GM23338 (cell line): ENCODE data around the gene CLEC7A. TPM values are rescaled to one million over a fixed set of nuclear protein-coding genes. Genes with fewer than 3 reads are reported as not detected.

ENCODE experiments used
- ATAC-seq: fragments of 200-7000 bp; cut with Tn5 transposase; 3 replicates; pipeline ENCODE4 v1.9.1; 2020
- DNase-seq: peaks from one replicate; pipeline ENCODE4 v3.0.0-alpha.2; 2015; ENCODE audit warnings: low spot score
- H2AFZ ChIP-seq: fragments of 200-600 bp; sonication (generic); 2 replicates; pipeline ENCODE4 v1.8.0; 2016; ENCODE audit warnings: antibody characterized with exemption, mild to moderate bottlenecking, moderate library complexity
- H3F3A ChIP-seq: fragments of 200-600 bp; sonication (generic); replicated peaks from 2 replicates; pipeline ENCODE4 v1.8.0; 2017; ENCODE audit warnings: antibody characterized with exemption, mixed run types, low read depth
- H3K27ac ChIP-seq: fragments of 200-600 bp; sonication (generic); 2 replicates; pipeline ENCODE4 v1.6.1; 2016; ENCODE audit warnings: low read depth
- H3K27me3 ChIP-seq: fragments of 200-600 bp; sonication (generic); 2 replicates; pipeline ENCODE4 v1.8.0; 2016; ENCODE audit warnings: mild to moderate bottlenecking, mixed run types, moderate library complexity; ENCODE audit not compliant: insufficient read depth
- H3K36me3 ChIP-seq: fragments of 200-600 bp; sonication (generic); 2 replicates; pipeline ENCODE4 v1.8.0; 2016; ENCODE audit warnings: mild to moderate bottlenecking; ENCODE audit not compliant: insufficient read depth
- H3K4me1 ChIP-seq: fragments of 200-600 bp; sonication (generic); 2 replicates; pipeline ENCODE4 v1.8.0; 2016; ENCODE audit warnings: mild to moderate bottlenecking, moderate library complexity; ENCODE audit not compliant: insufficient read depth
- H3K4me2 ChIP-seq: fragments of 200-600 bp; sonication (generic); 2 replicates; pipeline ENCODE4 v1.7.1; 2017; ENCODE audit warnings: mixed run types
- H3K4me3 ChIP-seq: fragments of 200-600 bp; sonication (generic); 2 replicates; pipeline ENCODE4 v1.6.1; 2016; ENCODE audit warnings: mixed run types
- H3K79me2 ChIP-seq: fragments of 200-600 bp; sonication (generic); replicated peaks from 2 replicates; pipeline ENCODE4 v1.8.0; 2017; ENCODE audit warnings: mild to moderate bottlenecking; ENCODE audit not compliant: insufficient read depth
- H3K9me2 ChIP-seq: fragments of 200-600 bp; sonication (generic); 2 replicates; pipeline ENCODE4 v1.8.0; 2017; ENCODE audit not compliant: insufficient read depth
- H4K20me1 ChIP-seq: fragments of 200-600 bp; sonication (generic); replicated peaks from 2 replicates; pipeline ENCODE4 v1.8.0; 2017; ENCODE audit warnings: mild to moderate bottlenecking; ENCODE audit not compliant: insufficient read depth
- H3K27ac Mint-ChIP-seq: 2 replicates; pipeline ENCODE4 v1.8.0; 2020; ENCODE audit warnings: inconsistent platforms, mild to moderate bottlenecking, moderate library complexity, mixed read lengths
- H3K27me3 Mint-ChIP-seq: 3 replicates; pipeline ENCODE4 v1.8.0; 2022; ENCODE audit warnings: low read depth, mild to moderate bottlenecking, moderate library complexity, mixed read lengths, inconsistent platforms; ENCODE audit not compliant: insufficient read depth, poor library complexity
- H3K36me3 Mint-ChIP-seq: 3 replicates; pipeline ENCODE4 v1.8.0; 2021; ENCODE audit warnings: low read depth, mild to moderate bottlenecking, inconsistent platforms, moderate library complexity, mixed read lengths
- H3K4me1 Mint-ChIP-seq: 3 replicates; pipeline ENCODE4 v1.8.0; 2020; ENCODE audit warnings: mild to moderate bottlenecking, inconsistent platforms, mixed read lengths
- H3K4me3 Mint-ChIP-seq: 3 replicates; pipeline ENCODE4 v1.8.0; 2021; ENCODE audit warnings: moderate library complexity, mild to moderate bottlenecking, inconsistent platforms, mixed read lengths
- H3K9me3 Mint-ChIP-seq: 3 replicates; pipeline ENCODE4 v1.8.0; 2020; ENCODE audit warnings: moderate library complexity, mild to moderate bottlenecking, inconsistent platforms, mixed read lengths
- CTCF ChIP-seq, 2 experiments: fragments of 200-600 bp in 1 of 2; sonication (generic) in 1 of 2; conservative IDR thresholded peaks; 2 replicates each; pipeline versions ENCODE4 v1.5.1 to v1.6.1; 2016 to 2017; ENCODE audit warnings: antibody characterized with exemption in 2 of 2, low read depth in 2 of 2, mild to moderate bottlenecking in 2 of 2, moderate library complexity in 1 of 2
- EZH2 ChIP-seq: fragments of 200-600 bp; sonication (generic); IDR thresholded peaks from one replicate; pipeline ENCODE4 v1.8.0; 2017; ENCODE audit warnings: antibody characterized with exemption, mild to moderate bottlenecking, low read depth; ENCODE audit not compliant: unreplicated experiment
- EZH2phosphoT487 ChIP-seq: fragments of 200-600 bp; sonication (generic); IDR thresholded peaks from one replicate; pipeline ENCODE4 v1.8.1; 2018; ENCODE audit warnings: antibody characterized with exemption; ENCODE audit not compliant: unreplicated experiment
- JUNB ChIP-seq: IDR thresholded peaks from one replicate; pipeline ENCODE4 v1.6.1; 2016; ENCODE audit warnings: antibody characterized with exemption; ENCODE audit not compliant: unreplicated experiment
- NANOG ChIP-seq: IDR thresholded peaks from 2 replicates; pipeline ENCODE4 v1.6.1; 2016; ENCODE audit warnings: antibody characterized with exemption, borderline replicate concordance
- POLR2AphosphoS5 ChIP-seq: IDR thresholded peaks from 2 replicates; pipeline ENCODE4 v1.6.1; 2016; ENCODE audit warnings: antibody characterized with exemption, low read depth
- REST ChIP-seq: IDR thresholded peaks from one replicate; pipeline ENCODE4 v1.6.1; 2018; ENCODE audit warnings: antibody characterized with exemption; ENCODE audit not compliant: unreplicated experiment
- STAT1 ChIP-seq: IDR thresholded peaks from one replicate; pipeline ENCODE4 v1.6.1; 2016; ENCODE audit warnings: antibody characterized with exemption; ENCODE audit not compliant: unreplicated experiment
- ZNF114 ChIP-seq: fragments of 250-450 bp; sonication (Bioruptor Pico); IDR thresholded peaks from 2 replicates; pipeline ENCODE4 v1.5.0; 2020; ENCODE audit warnings: mild to moderate bottlenecking, moderate library complexity
- ZNF331 ChIP-seq: fragments of 250-450 bp; sonication (Bioruptor Pico); IDR thresholded peaks from 2 replicates; pipeline ENCODE4 v1.5.0; 2020; ENCODE audit warnings: low read depth, mild to moderate bottlenecking, moderate library complexity
- polyA plus RNA-seq: library from polyadenylated mRNA; unstranded; fragments of >200 nt; fragmentation: Nextera tagmentation; extraction: Ambion mirVana; gene quantifications from 2 replicates; pipeline ENCODE4 v1.2.1, GENCODE V29; 2016
- total RNA-seq: library from RNA; depleted of rRNA; stranded (reverse); fragments of >200 nt; shearing (Covaris generic); gene quantifications from 2 replicates; pipeline ENCODE4 v1.2.3, GENCODE V29; 2014
- TF ChIP-seq, protein P1 (sequence below): fragments of 250-450 bp; sonication (Bioruptor Pico); IDR thresholded peaks from 2 replicates; pipeline ENCODE4 v1.5.0; 2020; ENCODE audit warnings: mild to moderate bottlenecking, moderate library complexity

CLEC7A gene
- total and polyA plus RNA-seq, 2 experiments from 2014 or later = 0.39 TPM; not detected in 1

- DNase-seq (no peak), ATAC-seq (no peak)
- H3K27ac ChIP-seq = no peak overlapping the region
- H4K20me1 ChIP-seq = no peaks in the 10 kb centered on the region
- no peaks in the 10 kb centered on the region for H3K9me3 Mint-ChIP-seq
- no peaks in the 10 kb centered on the region for H3K36me3 Mint-ChIP-seq
- peaks cover 7% of the 10 kb centered on the region; the same call in 2 of the 3 replicates for H3K4me1 Mint-ChIP-seq
- no peaks in the 10 kb centered on the region for H3K9me2 ChIP-seq
- H3K4me1 ChIP-seq = no peaks in the 10 kb centered on the region
- TF ChIP-seq JUNB (no peak), STAT1 (no peak), CTCF (conservative IDR thresholded peaks at IDR 0.05; ENCODE audit: low read depth in 2 of 2) (no peak)
- TF ChIP-seq, protein P1, sequence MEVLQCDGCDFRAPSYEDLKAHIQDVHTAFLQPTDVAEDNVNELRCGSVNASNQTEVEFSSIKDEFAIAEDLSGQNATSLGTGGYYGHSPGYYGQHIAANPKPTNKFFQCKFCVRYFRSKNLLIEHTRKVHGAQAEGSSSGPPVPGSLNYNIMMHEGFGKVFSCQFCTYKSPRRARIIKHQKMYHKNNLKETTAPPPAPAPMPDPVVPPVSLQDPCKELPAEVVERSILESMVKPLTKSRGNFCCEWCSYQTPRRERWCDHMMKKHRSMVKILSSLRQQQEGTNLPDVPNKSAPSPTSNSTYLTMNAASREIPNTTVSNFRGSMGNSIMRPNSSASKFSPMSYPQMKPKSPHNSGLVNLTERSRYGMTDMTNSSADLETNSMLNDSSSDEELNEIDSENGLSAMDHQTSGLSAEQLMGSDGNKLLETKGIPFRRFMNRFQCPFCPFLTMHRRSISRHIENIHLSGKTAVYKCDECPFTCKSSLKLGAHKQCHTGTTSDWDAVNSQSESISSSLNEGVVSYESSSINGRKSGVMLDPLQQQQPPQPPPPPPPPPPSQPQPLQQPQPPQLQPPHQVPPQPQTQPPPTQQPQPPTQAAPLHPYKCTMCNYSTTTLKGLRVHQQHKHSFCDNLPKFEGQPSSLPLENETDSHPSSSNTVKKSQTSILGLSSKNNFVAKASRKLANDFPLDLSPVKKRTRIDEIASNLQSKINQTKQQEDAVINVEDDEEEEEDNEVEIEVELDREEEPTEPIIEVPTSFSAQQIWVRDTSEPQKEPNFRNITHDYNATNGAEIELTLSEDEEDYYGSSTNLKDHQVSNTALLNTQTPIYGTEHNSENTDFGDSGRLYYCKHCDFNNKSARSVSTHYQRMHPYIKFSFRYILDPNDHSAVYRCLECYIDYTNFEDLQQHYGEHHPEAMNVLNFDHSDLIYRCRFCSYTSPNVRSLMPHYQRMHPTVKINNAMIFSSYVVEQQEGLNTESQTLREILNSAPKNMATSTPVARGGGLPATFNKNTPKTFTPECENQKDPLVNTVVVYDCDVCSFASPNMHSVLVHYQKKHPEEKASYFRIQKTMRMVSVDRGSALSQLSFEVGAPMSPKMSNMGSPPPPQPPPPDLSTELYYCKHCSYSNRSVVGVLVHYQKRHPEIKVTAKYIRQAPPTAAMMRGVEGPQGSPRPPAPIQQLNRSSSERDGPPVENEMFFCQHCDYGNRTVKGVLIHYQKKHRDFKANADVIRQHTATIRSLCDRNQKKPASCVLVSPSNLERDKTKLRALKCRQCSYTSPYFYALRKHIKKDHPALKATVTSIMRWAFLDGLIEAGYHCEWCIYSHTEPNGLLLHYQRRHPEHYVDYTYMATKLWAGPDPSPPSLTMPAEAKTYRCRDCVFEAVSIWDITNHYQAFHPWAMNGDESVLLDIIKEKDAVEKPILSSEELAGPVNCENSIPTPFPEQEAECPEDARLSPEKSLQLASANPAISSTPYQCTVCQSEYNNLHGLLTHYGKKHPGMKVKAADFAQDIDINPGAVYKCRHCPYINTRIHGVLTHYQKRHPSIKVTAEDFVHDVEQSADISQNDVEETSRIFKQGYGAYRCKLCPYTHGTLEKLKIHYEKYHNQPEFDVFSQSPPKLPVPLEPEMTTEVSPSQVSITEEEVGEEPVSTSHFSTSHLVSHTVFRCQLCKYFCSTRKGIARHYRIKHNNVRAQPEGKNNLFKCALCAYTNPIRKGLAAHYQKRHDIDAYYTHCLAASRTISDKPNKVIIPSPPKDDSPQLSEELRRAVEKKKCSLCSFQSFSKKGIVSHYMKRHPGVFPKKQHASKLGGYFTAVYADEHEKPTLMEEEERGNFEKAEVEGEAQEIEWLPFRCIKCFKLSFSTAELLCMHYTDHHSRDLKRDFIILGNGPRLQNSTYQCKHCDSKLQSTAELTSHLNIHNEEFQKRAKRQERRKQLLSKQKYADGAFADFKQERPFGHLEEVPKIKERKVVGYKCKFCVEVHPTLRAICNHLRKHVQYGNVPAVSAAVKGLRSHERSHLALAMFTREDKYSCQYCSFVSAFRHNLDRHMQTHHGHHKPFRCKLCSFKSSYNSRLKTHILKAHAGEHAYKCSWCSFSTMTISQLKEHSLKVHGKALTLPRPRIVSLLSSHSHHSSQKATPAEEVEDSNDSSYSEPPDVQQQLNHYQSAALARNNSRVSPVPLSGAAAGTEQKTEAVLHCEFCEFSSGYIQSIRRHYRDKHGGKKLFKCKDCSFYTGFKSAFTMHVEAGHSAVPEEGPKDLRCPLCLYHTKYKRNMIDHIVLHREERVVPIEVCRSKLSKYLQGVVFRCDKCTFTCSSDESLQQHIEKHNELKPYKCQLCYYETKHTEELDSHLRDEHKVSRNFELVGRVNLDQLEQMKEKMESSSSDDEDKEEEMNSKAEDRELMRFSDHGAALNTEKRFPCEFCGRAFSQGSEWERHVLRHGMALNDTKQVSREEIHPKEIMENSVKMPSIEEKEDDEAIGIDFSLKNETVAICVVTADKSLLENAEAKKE (CRISPR knock-in tag) = no peak
- H3K27me3 ChIP-seq = no peaks in the 10 kb centered on the region
- no peaks in the 10 kb centered on the region for H3K27me3 Mint-ChIP-seq
- H3K79me2 ChIP-seq = no peaks in the 10 kb centered on the region
- H3K27ac Mint-ChIP-seq = no peak overlapping the region
- peak overlapping the region; percentile 95 for H2AFZ ChIP-seq
- no peaks in the 10 kb centered on the region for H3F3A ChIP-seq
- no peak overlapping the region for H3K4me2 ChIP-seq
- H3K4me3 Mint-ChIP-seq = no peak overlapping the region
- H3K36me3 ChIP-seq = no peaks in the 10 kb centered on the region
- H3K4me3 ChIP-seq = no peak overlapping the region
Observed at GRCh38 chr12:10179776-10180181, 49.8 kb upstream of the CLEC7A start.

GRCh38 chr12:10178821-10179220, 48.8 kb upstream of the CLEC7A start, which contains the start of gene TMEM52B:
TSS of gene TMEM52B (plus strand) at chr12:10179032. CDS start at chr12:10179575, 543 bp downstream.
- Histone ChIP-seq H4K20me1 (no peaks in the 10 kb centered on the region), H3K4me2 (no peak within 1 kb of the TSS), H3K27ac (no peak within 1 kb of the TSS), H3K36me3 (no peaks in the 10 kb centered on the region), H3K9me2 (no peaks in the 10 kb centered on the region), H3K79me2 (no peaks in the 10 kb centered on the region), H3K4me3 (no peak within 1 kb of the TSS), H3F3A (no peaks in the 10 kb centered on the region), H2AFZ (peak within 1 kb of the TSS; percentile 95), H3K27me3 (no peaks in the 10 kb centered on the region), H3K4me1 (no peaks in the 10 kb centered on the region)
- H3K36me3 Mint-ChIP-seq = no peaks in the 10 kb centered on the region
- no peak within 1 kb of the TSS for H3K27ac Mint-ChIP-seq
- no peaks in the 10 kb centered on the region for H3K9me3 Mint-ChIP-seq
- H3K4me3 Mint-ChIP-seq = no peak within 1 kb of the TSS
- ATAC-seq (no peak), DNase-seq (no peak)
- no peaks in the 10 kb centered on the region for H3K27me3 Mint-ChIP-seq
- peaks cover 7% of the 10 kb centered on the region; the same call in 2 of the 3 replicates for H3K4me1 Mint-ChIP-seq
- TF ChIP-seq POLR2AphosphoS5 = no peak
- TF ChIP-seq NANOG = no peak
- no peak for TF ChIP-seq EZH2
- no peak for TF ChIP-seq ZNF331 (CRISPR knock-in tag)
- TF ChIP-seq ZNF114 (CRISPR knock-in tag) = no peak
- TF ChIP-seq EZH2phosphoT487 = no peak
- no peak for TF ChIP-seq REST
